HG03060 (cell line): ENCODE measurements around the gene GPATCH4.

Experiments
- ATAC-seq: cut with Tn5 transposase; IDR thresholded peaks from one replicate; pipeline ENCODE4 v1.9.1; 2021; ENCODE audit warnings: low read depth, moderate number of reproducible peaks; ENCODE audit not compliant: unreplicated experiment

The GPATCH4 gene

DNA sequence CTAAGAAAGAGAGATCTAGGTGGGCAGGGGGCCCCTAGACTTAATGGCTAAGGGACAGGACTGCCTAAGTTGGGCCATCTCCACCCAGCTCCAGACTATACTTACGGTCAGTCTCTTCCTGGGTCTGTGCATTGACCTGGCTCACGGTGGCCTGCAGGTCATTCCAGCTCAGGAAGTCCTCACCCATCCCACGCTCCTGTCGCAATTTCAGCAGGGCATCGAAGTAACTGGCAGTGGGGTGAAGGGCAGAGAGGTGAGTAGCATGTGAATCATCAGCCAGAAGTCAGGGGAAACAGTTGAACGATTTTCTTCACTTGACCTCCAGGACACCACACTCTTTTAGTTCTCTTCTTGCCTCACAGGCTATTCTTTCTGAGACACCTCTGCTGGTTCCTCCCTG, 49.4 kb downstream of the GPATCH4 start:
- no peak for ATAC-seq

DNA sequence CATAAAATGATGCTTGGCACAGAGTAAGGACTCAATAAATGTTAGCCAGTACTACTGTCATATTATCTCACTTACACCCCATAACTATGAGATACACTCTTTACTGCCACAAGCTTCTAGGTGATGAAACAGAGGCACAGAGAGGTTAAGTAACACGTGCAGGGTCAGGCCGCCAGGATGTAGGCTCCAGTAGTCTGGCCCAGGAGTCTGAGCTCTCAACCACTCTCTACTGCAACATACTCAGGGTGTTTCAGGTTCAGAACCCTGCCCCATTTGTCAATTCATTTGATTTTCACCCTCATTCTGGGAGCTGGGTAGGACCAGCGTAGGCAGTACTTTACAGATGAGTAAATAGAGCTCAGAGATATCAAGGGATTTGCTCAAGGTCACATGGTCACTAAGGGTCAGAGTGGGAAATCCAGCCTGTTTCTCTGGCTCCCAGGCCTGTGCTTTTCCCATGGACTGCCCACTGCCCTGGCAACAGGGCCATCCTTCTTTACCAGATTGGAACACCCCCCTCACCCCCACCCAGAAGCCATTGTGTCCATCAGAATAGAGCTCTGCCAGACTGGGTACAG, 50.1 kb downstream of the GPATCH4 start:
- ATAC-seq, result no peak

DNA sequence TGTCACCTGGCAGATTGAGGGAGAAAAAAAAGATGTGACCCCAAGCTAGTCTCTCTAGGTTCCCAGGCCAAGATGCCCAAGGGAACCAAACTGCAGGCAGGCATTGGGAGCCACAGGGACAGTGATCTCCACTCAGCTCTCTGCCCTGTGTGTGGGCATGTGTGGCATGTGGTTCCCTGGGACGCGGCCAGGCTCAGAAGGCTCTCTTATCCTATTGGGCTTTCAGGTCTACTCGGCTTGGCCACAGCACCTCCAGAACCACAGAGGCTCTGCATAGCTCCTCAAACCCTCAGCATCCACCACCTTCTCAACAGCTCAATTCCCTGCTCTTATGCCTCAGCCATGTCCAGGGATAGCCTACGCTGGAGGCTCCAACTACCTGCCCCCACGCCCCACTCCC, 50.9 kb downstream of the GPATCH4 start:
- no peak for ATAC-seq

DNA sequence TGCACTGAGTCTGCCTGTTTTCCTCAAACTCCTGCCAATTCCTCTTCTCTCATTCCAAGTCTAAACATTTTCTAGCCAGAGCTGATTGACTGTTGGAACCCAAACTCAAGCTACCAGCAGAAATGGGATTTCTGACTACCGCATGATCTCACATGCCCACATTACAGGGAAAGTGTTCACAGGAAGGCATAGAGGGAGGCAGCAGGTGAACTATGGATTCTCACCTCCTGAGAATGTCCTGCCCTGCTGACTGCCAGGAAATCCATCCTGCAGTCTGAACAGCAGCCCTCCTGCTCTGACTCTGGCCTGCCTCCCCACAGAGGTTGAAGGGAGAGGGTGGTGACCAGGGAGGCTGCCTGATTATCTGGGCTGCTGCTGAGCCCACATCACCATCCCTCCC, 51.4 kb downstream of the GPATCH4 start:
- no peak for ATAC-seq

DNA sequence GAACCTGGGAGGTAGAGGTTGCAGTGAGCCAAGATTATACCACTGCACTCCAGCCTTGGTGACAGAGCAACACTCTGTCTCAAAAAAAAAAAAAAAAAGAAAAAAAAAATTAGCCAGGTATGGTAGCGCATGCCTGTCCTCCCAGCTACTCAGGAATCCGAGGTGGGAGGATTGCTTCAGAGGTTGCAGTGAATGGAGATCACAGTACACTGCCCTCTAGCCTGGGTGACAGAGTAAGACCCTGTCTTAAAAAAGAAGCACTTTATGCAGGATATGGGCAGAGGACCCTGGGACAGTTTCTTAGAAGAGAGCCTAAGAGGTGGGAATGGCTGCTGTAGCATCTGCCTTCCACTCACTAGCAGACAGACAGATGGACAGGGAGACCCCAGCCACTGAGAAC, 51.9 kb downstream of the GPATCH4 start:
- no peak for ATAC-seq

DNA sequence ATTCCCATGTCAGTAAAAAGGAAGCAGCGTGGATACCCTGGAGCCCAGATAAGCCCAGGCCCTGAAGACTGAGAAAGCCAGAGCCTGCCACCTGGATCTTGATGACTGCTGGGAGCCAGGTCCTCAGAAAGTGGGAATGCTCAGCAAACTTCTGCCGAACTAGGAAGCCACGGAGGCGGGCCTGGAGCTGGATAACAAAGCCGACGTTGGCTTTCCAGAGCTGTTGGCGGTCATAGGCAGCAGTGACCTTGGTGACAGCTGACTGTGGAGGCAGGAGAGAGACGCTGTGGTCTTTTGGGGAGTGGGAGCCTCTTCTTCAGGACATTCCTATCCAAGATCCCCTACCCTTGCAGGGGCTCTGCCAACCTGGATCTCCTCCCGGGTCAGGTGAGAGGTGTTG, 53.3 kb downstream of the GPATCH4 start:
- no peak for ATAC-seq

DNA sequence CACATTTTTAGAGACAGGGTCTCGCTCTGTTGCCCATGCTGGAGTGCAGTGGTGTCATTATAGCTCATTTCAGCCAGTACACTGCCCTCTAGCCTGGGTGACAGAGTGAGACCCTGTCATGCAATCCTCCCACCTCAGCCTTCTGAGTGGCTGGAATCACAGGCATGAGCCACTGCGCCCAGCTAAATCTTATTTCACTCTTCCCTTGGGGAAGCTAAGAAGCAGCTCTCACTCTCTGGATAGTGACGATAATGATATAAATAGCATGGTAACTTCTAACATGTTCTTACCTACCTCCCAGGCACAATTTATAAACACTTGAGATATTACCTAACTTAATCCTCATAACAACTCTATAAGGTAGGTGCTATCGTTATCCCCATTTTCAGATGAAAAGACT, 53.8 kb downstream of the GPATCH4 start:
- no peak for ATAC-seq

DNA sequence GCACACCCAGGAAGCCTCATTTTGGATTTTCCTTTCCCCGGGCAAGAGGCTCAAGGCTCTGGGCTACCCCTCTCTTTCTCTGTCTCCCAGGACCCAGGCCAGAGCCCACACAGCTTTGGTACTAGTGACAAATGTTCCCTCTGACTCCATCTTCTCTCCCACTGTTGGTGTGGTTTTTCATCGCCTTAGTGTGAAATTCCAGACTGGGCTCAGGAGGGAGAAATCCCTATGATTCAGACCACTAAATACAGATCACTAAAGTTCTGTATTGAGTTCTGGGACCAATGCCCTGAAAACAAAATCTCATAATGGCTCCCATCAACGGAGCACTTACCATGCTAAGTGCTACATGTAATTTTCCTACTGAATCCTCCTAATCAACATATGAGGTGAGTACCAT, 55.0 kb downstream of the GPATCH4 start:
- no peak for ATAC-seq

DNA sequence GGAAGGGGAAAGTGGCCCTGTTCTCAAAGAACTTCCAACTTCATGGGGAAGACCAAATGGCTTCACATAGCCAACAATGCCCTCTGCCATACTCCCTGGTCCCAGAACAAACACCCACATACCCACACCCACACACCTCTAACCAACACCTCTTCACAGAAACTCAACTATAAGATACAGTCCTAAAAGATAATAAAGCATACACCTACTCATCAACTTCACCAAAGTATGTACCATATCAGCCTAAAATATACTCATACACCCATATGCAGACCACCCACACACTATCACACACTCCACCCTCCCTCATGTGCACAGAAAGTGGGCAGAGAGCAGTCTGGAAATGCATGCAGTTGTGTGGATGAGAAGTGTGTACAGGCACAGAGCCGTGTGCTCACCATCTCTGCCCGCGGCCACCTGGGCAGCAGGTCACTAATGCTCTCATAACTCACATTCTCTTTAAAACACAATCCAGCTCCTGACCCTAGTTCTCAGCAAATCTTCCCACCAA, 56.6 kb downstream of the GPATCH4 start:
- ATAC-seq, result no peak
